NOMO-1 treated with dmso at 0.1 percent for 144 hours (cell line): ENCODE measurements around the gene STRC.
"Not testable (repeated sequence)": the region's sequence is repeated elsewhere in the genome, so short reads cannot be mapped to it uniquely, and the experiment has no call there.

Experiments used
- DNase-seq: peaks from one replicate; lab custom pipeline; 2025; ENCODE audit not compliant: unreplicated experiment; lab: John Stamatoyannopoulos, UW

Gene STRC

GRCh38 chr15:43618700-43619099 lies at the start of gene STRC:
STRC (minus strand) TSS chr15:43618800; CDS start chr15:43618722, 78 bp downstream.
- not testable (repeated sequence) for DNase-seq

GRCh38 chr15:43666177-43666576 lies 47.6 kb upstream of the STRC start:
- DNase-seq: not testable (repeated sequence)

GRCh38 chr15:43663333-43663732 lies 44.7 kb upstream of the STRC start:
- DNase-seq: not testable (repeated sequence)

- DNase-seq: not testable (repeated sequence)
These were observed 43.7 kb upstream of the STRC start for GRCh38 chr15:43662293-43662692.

- DNase-seq: not testable (repeated sequence)
These were observed 41.1 kb upstream of the STRC start for GRCh38 chr15:43659727-43660126.

- DNase-seq: not testable (repeated sequence)
These were observed 30.9 kb upstream of the STRC start for GRCh38 chr15:43649430-43649926.

- DNase-seq: no peak
These were observed 30.2 kb upstream of the STRC start, which contains the start of gene CATSPER2 for GRCh38 chr15:43648649-43649429. CATSPER2 (minus strand) TSS chr15:43648844; CDS start chr15:43648061, 783 bp downstream.

- DNase-seq: not testable (repeated sequence)
These were observed 20.0 kb upstream of the STRC start for GRCh38 chr15:43638464-43639204.

- DNase-seq: not testable (repeated sequence)
These were observed 8.3 kb upstream of the STRC start for GRCh38 chr15:43626937-43627336.

- no peak for DNase-seq
These were observed 6.5 kb upstream of the STRC start for GRCh38 chr15:43625106-43625505.

- DNase-seq: not testable (repeated sequence)
These were observed 3.6 kb upstream of the STRC start for GRCh38 chr15:43622068-43622799.

- not testable (repeated sequence) for DNase-seq
These were observed 850 bp downstream of the STRC start for GRCh38 chr15:43617750-43618149.

- DNase-seq: not testable (repeated sequence)
These were observed 16.4 kb downstream of the STRC start for GRCh38 chr15:43602233-43602632.

- not testable (repeated sequence) for DNase-seq
These were observed 18.4 kb downstream of the STRC start for GRCh38 chr15:43600200-43600599.

GRCh38 chr15:43599131-43599530 lies 19.5 kb downstream of the STRC start:
- DNase-seq: not testable (repeated sequence)

- not testable (repeated sequence) for DNase-seq
These were observed 25.0 kb downstream of the STRC start, which contains the start of gene CKMT1B for GRCh38 chr15:43593328-43594190. CKMT1B (plus strand) TSS chr15:43594027; CDS start chr15:43594219, 192 bp downstream.

- not testable (repeated sequence) for DNase-seq
These were observed 25.8 kb downstream of the STRC start for GRCh38 chr15:43592841-43593240.

GRCh38 chr15:43589778-43590466 lies 28.7 kb downstream of the STRC start, which contains the start of gene PPIP5K1:
PPIP5K1 (minus strand) TSS chr15:43590208; CDS start chr15:43584504, 5,704 bp downstream.
- not testable (repeated sequence) for DNase-seq

- not testable (repeated sequence) for DNase-seq
These were observed 44.0 kb downstream of the STRC start for GRCh38 chr15:43574607-43575006.
